Esophagus squamous epithelium (tissue), 4 donors: ENCODE results near the gene CRHR1.

Experiments
- CTCF ChIP-seq, 6 experiments: fragments of 450-650 bp in 4 of 6; fragments of 200-600 bp in 2 of 6; sonication (generic) in 2 of 6; IDR thresholded peaks; one replicate each; pipeline ENCODE4 v1.5.1; 2016 to 2019; ENCODE audit warnings: antibody characterized with exemption in 6 of 6, mild to moderate bottlenecking in 4 of 6, moderate library complexity in 4 of 6
- POLR2A ChIP-seq, 4 donors: fragments of 450-650 bp; IDR thresholded peaks; one replicate each; pipeline ENCODE4 v1.6.1; 2017; ENCODE audit warnings: antibody characterized with exemption in 4 of 4, mild to moderate bottlenecking in 4 of 4, moderate library complexity in 3 of 4

DNA sequence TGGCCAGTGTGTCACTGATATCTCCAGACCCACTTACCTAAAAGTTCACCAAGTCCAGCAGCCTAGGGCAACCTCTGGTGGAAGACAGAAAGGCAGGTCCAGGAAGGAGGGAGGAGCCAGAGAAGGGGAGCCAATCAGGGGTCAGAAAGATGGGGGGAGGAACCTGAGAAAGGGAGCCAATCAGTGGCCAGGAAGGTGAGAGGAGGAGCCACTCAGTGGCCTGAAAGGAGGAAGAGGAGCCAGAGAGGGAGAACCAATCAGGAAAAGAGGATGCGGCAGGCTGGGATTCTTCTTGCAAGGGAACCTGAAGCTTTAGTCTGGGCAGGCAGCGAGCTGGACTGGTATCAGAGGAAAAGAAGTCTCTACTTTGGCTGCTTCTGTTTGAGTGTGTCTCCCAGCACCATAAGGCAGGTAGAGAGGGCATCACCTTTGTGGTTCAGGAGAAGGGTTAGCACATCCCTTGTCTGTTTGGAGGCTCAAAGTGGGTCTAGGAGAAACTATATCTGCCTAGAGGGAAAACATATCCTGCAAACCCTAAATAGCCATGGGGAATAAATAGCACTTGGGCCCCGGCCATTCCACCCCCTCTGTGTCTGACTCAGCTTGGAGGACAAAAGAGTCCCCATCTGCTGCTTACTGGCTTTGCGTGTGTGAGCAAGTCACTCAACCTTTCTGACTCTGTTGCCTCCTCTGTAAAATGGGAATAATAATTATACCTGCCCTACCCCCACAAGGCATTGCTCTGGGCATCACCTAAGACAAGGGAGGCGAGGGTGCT lies 43.4 kb upstream of the CRHR1 start:
- no peak for TF ChIP-seq CTCF (IDR thresholded peaks at IDR 0.05)
- no peak for TF ChIP-seq POLR2A (IDR thresholded peaks at IDR 0.05)
